NCI-H446 treated with DMSO at 0.1 percent for 48 hours (cell line): ENCODE measurements around the gene SLC25A48.

ENCODE experiments used
- DNase-seq: peaks from one replicate; lab custom pipeline; 2025; lab: John Stamatoyannopoulos, UW

SLC25A48 gene

GRCh38 chr5:135834639-135835529 is at the start of gene SLC25A48:
TSS of gene SLC25A48 (plus strand) at chr5:135834663. CDS start at chr5:135834848, 185 bp downstream.
- DNase-seq, result no peak

GRCh38 chr5:135800656-135801055 is 33.8 kb upstream of the SLC25A48 start:
- no peak for DNase-seq

GRCh38 chr5:135810188-135810943 is 24.1 kb upstream of the SLC25A48 start:
- DNase-seq, result no peak

GRCh38 chr5:135811007-135811406 is 23.5 kb upstream of the SLC25A48 start:
- no peak for DNase-seq

- no peak for DNase-seq
Observed at GRCh38 chr5:135813758-135814157, 20.7 kb upstream of the SLC25A48 start.

- no peak for DNase-seq
Observed at GRCh38 chr5:135814316-135814715, 20.1 kb upstream of the SLC25A48 start.

GRCh38 chr5:135814812-135815211 is 19.7 kb upstream of the SLC25A48 start:
- no peak for DNase-seq

GRCh38 chr5:135821061-135821801 is 13.2 kb upstream of the SLC25A48 start:
- no peak for DNase-seq

GRCh38 chr5:135821802-135822201 is 12.7 kb upstream of the SLC25A48 start:
- no peak for DNase-seq

GRCh38 chr5:135822286-135822685 is 12.2 kb upstream of the SLC25A48 start:
- DNase-seq, result no peak

- DNase-seq, result no peak
Observed at GRCh38 chr5:135822959-135823358, 11.5 kb upstream of the SLC25A48 start.

GRCh38 chr5:135823881-135824280 is 10.6 kb upstream of the SLC25A48 start:
- DNase-seq, result no peak

- no peak for DNase-seq
Observed at GRCh38 chr5:135824541-135825041, 9.9 kb upstream of the SLC25A48 start.

GRCh38 chr5:135825373-135826220 is 8.9 kb upstream of the SLC25A48 start:
- no peak for DNase-seq

- DNase-seq, result no peak
Observed at GRCh38 chr5:135826221-135826525, 8.3 kb upstream of the SLC25A48 start.

- no peak for DNase-seq
Observed at GRCh38 chr5:135826994-135827671, 7.3 kb upstream of the SLC25A48 start.

- no peak for DNase-seq
Observed at GRCh38 chr5:135827965-135828781, 6.3 kb upstream of the SLC25A48 start.

- no peak for DNase-seq
Observed at GRCh38 chr5:135828782-135829127, 5.7 kb upstream of the SLC25A48 start.

GRCh38 chr5:135829179-135829578 is 5.3 kb upstream of the SLC25A48 start:
- DNase-seq, result no peak
